DND-41 (cell line): ENCODE measurements around the gene UCP2.

ENCODE experiments used
- CTCF ChIP-seq: IDR thresholded peaks from 2 replicates; pipeline ENCODE4 v1.5.1; 2012; ENCODE audit warnings: borderline replicate concordance, low read length, moderate library complexity, mild to moderate bottlenecking; ENCODE audit not compliant: poor library complexity, severe bottlenecking; ENCODE audit errors: extremely low read depth
- EZH2 ChIP-seq: IDR thresholded peaks from 3 replicates; pipeline ENCODE4 v1.6.1; 2012; ENCODE audit warnings: borderline replicate concordance, low read depth, mild to moderate bottlenecking, moderate library complexity, low read length, inconsistent platforms; ENCODE audit not compliant: severe bottlenecking

- TF ChIP-seq CTCF, result no peak
- no peak for TF ChIP-seq EZH2
These were observed 40.6 kb downstream of the UCP2 start for GRCh38 chr11:73942010-73942409.
